ENCODE data around the gene ZG16.

ZG16 gene

DNA sequence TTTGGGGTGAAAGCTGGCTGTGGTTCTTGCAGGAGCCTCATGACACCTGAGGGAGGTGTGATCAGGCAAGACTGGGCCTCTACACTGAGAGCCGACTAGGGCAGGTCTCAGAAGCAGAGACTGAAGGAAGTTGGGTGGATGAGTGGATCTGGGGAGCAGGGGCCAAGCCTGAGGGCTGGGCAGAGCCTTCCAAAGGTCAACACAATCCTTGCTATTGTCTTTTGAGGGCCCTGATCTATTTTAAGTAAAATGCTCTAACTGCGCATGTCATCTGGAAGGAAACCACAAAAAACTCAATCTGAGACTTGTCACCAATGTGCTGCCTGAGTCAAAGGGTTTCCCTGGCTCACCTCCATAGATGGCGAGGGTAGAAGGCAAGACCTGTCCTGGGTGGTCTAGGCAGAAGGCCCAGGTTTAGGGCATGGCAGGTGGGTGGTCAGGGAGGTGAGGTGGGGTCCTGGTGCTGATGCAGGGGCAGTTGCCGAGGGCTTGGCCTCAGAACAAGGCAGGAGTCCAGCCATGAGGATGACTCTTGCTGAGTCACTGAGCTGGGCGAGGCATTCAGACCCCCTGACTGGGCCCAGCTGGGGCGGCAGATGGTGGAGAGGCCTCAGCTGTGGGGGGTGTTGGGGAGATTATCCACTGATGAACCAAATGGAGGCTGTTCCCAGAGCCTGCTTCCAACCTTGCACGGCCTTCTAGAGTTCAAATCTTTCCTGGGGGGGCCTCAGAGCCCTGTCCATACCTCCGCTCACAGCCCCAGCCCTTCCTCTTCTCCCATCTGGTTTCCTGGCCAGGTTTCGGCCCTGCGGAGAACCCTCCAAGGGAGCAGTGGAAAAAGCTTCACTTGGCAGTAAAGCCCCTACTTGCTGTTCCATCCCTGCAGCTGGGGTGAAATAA, 47.3 kb downstream of the ZG16 start:
- DNase-seq (ENCODE audit: low spot score), result peak; percentile 84

DNA sequence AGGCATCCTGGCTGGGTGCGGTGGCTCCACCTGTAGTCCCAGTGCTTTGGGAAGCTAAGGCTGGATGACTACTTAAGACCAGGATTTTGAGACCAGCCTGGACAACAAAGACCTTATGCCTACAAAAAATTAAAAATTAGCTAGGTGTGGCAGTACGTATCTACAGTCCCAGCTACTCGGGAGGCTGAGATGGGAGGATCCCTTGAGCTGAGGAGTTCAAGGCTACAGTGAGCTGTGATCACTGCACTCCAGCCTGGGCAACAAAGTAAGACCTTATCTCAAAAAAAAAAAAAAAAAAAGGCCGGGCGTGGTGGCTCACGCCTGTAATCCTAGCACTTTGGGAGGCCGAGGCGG, 48.3 kb downstream of the ZG16 start:
- no peak for DNase-seq (ENCODE audit: low spot score)

DNA sequence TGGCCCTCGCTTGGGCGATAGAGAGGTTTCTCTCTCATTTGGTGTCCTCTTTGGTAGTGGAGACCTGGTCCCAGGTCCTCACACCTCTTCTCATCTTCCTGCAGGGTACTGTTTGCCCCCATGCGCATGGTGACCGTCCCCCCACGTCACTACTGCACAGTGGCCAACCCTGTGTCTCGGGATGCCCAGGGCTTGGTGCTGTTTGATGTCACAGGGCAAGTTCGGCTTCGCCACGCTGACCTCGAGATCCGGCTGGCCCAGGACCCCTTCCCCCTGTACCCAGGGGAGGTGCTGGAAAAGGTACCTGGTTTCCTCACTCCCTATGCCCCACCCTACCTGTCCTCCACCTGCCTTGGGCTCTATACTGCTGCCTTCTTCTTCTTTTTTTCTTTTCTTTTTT, 52.7 kb downstream of the ZG16 start:
- no peak for DNase-seq (ENCODE audit: low spot score)

DNA sequence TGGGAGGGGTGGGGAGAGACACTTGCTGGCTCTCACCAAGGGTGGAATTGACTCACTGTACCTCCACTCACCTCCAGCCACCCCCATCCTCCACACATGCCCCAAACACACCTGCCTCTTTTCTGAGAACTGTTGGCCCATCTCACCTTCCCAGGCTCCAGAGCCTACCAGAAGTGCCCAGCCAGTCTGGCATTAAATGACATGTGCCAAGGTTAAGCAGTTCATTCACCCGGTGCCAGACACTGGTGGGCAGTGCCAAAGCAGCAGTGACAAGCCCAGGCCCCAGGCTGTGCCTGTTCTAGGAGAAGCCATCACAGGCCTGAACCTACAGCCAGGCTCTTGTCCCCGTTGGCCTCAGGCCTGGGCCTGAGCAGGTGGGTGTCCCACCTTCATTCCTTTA, 53.4 kb downstream of the ZG16 start:
- no peak for DNase-seq (ENCODE audit: low spot score)

Measured in hepatic stellate cell (primary cell).